Activated naive CD8-positive, alpha-beta T cell (primary cell): ENCODE data around the gene NFKBIA.

Experiments
- H3K27ac Mint-ChIP-seq: one replicate; pipeline ENCODE4 v1.8.0; 2021; ENCODE audit warnings: mixed read lengths
- H3K27me3 Mint-ChIP-seq: one replicate; pipeline ENCODE4 v1.8.0; 2021; ENCODE audit warnings: mixed read lengths
- H3K36me3 Mint-ChIP-seq: one replicate; pipeline ENCODE4 v1.8.0; 2021; ENCODE audit warnings: mixed read lengths
- H3K4me1 Mint-ChIP-seq: one replicate; pipeline ENCODE4 v1.8.0; 2021; ENCODE audit warnings: low read depth, mixed read lengths
- H3K4me3 Mint-ChIP-seq: one replicate; pipeline ENCODE4 v1.8.0; 2021; ENCODE audit warnings: mild to moderate bottlenecking, mixed read lengths
- H3K9me3 Mint-ChIP-seq: one replicate; pipeline ENCODE4 v1.8.0; 2021; ENCODE audit warnings: low read depth, mixed read lengths

The NFKBIA gene

GRCh38 chr14:35418093-35418492 is 13.5 kb upstream of the NFKBIA start:
- Mint-ChIP-seq H3K36me3 (no peaks in the 10 kb centered on the region), H3K27ac (no peak overlapping the region), H3K9me3 (no peaks in the 10 kb centered on the region), H3K27me3 (no peaks in the 10 kb centered on the region), H3K4me1 (peaks cover 45% of the 10 kb centered on the region), H3K4me3 (no peak overlapping the region)

- Mint-ChIP-seq H3K9me3 (no peaks in the 10 kb centered on the region), H3K4me3 (peak overlapping the region; percentile 77), H3K27ac (peak overlapping the region; percentile 96), H3K4me1 (peaks cover 43% of the 10 kb centered on the region), H3K27me3 (no peaks in the 10 kb centered on the region), H3K36me3 (no peaks in the 10 kb centered on the region)
Measured at GRCh38 chr14:35416108-35416750, 11.7 kb upstream of the NFKBIA start.

GRCh38 chr14:35414365-35414764 is 9.8 kb upstream of the NFKBIA start:
- H3K9me3 Mint-ChIP-seq, result no peaks in the 10 kb centered on the region
- H3K4me1 Mint-ChIP-seq, result peaks cover 41% of the 10 kb centered on the region
- H3K36me3 Mint-ChIP-seq, result no peaks in the 10 kb centered on the region
- H3K27ac Mint-ChIP-seq, result no peak overlapping the region
- H3K4me3 Mint-ChIP-seq, result no peak overlapping the region
- no peaks in the 10 kb centered on the region for H3K27me3 Mint-ChIP-seq

- no peaks in the 10 kb centered on the region for H3K27me3 Mint-ChIP-seq
- H3K36me3 Mint-ChIP-seq, result no peaks in the 10 kb centered on the region
- no peaks in the 10 kb centered on the region for H3K9me3 Mint-ChIP-seq
- H3K27ac Mint-ChIP-seq, result no peak overlapping the region
- no peak overlapping the region for H3K4me3 Mint-ChIP-seq
- H3K4me1 Mint-ChIP-seq, result peaks cover 35% of the 10 kb centered on the region
Measured at GRCh38 chr14:35412272-35413056, 7.9 kb upstream of the NFKBIA start.

GRCh38 chr14:35410858-35411257 is 6.3 kb upstream of the NFKBIA start:
- H3K27me3 Mint-ChIP-seq, result no peaks in the 10 kb centered on the region
- peaks cover 33% of the 10 kb centered on the region for H3K4me1 Mint-ChIP-seq
- H3K36me3 Mint-ChIP-seq, result no peaks in the 10 kb centered on the region
- peak overlapping the region; percentile 68 for H3K27ac Mint-ChIP-seq
- H3K4me3 Mint-ChIP-seq, result no peak overlapping the region
- H3K9me3 Mint-ChIP-seq, result no peaks in the 10 kb centered on the region

GRCh38 chr14:35409595-35409994 is 5.0 kb upstream of the NFKBIA start:
- peaks cover 33% of the 10 kb centered on the region for H3K4me1 Mint-ChIP-seq
- H3K4me3 Mint-ChIP-seq, result no peak overlapping the region
- no peaks in the 10 kb centered on the region for H3K27me3 Mint-ChIP-seq
- H3K27ac Mint-ChIP-seq, result no peak overlapping the region
- H3K9me3 Mint-ChIP-seq, result no peaks in the 10 kb centered on the region
- no peaks in the 10 kb centered on the region for H3K36me3 Mint-ChIP-seq

- Mint-ChIP-seq H3K36me3 (peaks cover 6% of the 10 kb centered on the region), H3K4me3 (no peak overlapping the region), H3K4me1 (peaks cover 27% of the 10 kb centered on the region), H3K9me3 (no peaks in the 10 kb centered on the region), H3K27ac (no peak overlapping the region), H3K27me3 (no peaks in the 10 kb centered on the region)
Measured at GRCh38 chr14:35408026-35408425, 3.5 kb upstream of the NFKBIA start.

- Mint-ChIP-seq H3K36me3 (peaks cover 12% of the 10 kb centered on the region), H3K4me3 (no peak overlapping the region), H3K27ac (no peak overlapping the region), H3K27me3 (no peaks in the 10 kb centered on the region), H3K9me3 (no peaks in the 10 kb centered on the region), H3K4me1 (peaks cover 26% of the 10 kb centered on the region)
Measured at GRCh38 chr14:35407306-35407630, 2.7 kb upstream of the NFKBIA start.

- peak overlapping the region; percentile 96 for H3K27ac Mint-ChIP-seq
Measured at GRCh38 chr14:35406506-35407305, 2.2 kb upstream of the NFKBIA start.

GRCh38 chr14:35406090-35406489 is 1.5 kb upstream of the NFKBIA start:
- Mint-ChIP-seq H3K4me1 (peaks cover 28% of the 10 kb centered on the region), H3K4me3 (peak overlapping the region; percentile 92), H3K27me3 (no peaks in the 10 kb centered on the region), H3K36me3 (peaks cover 21% of the 10 kb centered on the region), H3K27ac (peak overlapping the region; percentile 96), H3K9me3 (no peaks in the 10 kb centered on the region)

More at GRCh38 chr14:35406506-35407305, 2.2 kb upstream of the NFKBIA start:
- H3K36me3 Mint-ChIP-seq, result peaks cover 17% of the 10 kb centered on the region
- peak overlapping the region; percentile 92 for H3K4me3 Mint-ChIP-seq
- no peaks in the 10 kb centered on the region for H3K27me3 Mint-ChIP-seq
- H3K9me3 Mint-ChIP-seq, result no peaks in the 10 kb centered on the region
- peaks cover 26% of the 10 kb centered on the region for H3K4me1 Mint-ChIP-seq

- Mint-ChIP-seq H3K27ac (peak overlapping the region; percentile 96), H3K4me1 (peaks cover 35% of the 10 kb centered on the region), H3K36me3 (peaks cover 26% of the 10 kb centered on the region)
Measured at GRCh38 chr14:35405304-35405996, 901 bp upstream of the NFKBIA start.

GRCh38 chr14:35403603-35404448 is 723 bp downstream of the NFKBIA start:
- Mint-ChIP-seq H3K4me1 (peaks cover 45% of the 10 kb centered on the region), H3K4me3 (peak overlapping the region; percentile 98), H3K27me3 (no peaks in the 10 kb centered on the region), H3K9me3 (no peaks in the 10 kb centered on the region), H3K27ac (peak overlapping the region; percentile 99), H3K36me3 (peaks cover 26% of the 10 kb centered on the region)

More at GRCh38 chr14:35405304-35405996, 901 bp upstream of the NFKBIA start:
- Mint-ChIP-seq H3K9me3 (no peaks in the 10 kb centered on the region), H3K27me3 (no peaks in the 10 kb centered on the region), H3K4me3 (peak overlapping the region; percentile 92)

- peaks cover 49% of the 10 kb centered on the region for H3K4me1 Mint-ChIP-seq
Measured at GRCh38 chr14:35403114-35403602, 1.4 kb downstream of the NFKBIA start.

More at GRCh38 chr14:35403114-35403602, 1.4 kb downstream of the NFKBIA start:
- Mint-ChIP-seq H3K27me3 (no peaks in the 10 kb centered on the region), H3K9me3 (no peaks in the 10 kb centered on the region), H3K27ac (peak overlapping the region; percentile 99), H3K4me3 (peak overlapping the region; percentile 98), H3K36me3 (peaks cover 29% of the 10 kb centered on the region)
